Esophagus muscularis mucosa (tissue), 2 donors: Measurements from ENCODE around the gene RARG.

Experiments
- POLR2A ChIP-seq: fragments of 450-650 bp; IDR thresholded peaks from one replicate; pipeline ENCODE4 v1.6.1; 2017; ENCODE audit warnings: antibody characterized with exemption, moderate library complexity, mild to moderate bottlenecking, low read depth
- POLR2AphosphoS5 ChIP-seq, 2 donors: sonication (generic); formaldehyde crosslinking; IDR thresholded peaks; one replicate each; pipeline ENCODE4 v1.6.1; 2017; ENCODE audit warnings: antibody characterized with exemption in 2 of 2

DNA sequence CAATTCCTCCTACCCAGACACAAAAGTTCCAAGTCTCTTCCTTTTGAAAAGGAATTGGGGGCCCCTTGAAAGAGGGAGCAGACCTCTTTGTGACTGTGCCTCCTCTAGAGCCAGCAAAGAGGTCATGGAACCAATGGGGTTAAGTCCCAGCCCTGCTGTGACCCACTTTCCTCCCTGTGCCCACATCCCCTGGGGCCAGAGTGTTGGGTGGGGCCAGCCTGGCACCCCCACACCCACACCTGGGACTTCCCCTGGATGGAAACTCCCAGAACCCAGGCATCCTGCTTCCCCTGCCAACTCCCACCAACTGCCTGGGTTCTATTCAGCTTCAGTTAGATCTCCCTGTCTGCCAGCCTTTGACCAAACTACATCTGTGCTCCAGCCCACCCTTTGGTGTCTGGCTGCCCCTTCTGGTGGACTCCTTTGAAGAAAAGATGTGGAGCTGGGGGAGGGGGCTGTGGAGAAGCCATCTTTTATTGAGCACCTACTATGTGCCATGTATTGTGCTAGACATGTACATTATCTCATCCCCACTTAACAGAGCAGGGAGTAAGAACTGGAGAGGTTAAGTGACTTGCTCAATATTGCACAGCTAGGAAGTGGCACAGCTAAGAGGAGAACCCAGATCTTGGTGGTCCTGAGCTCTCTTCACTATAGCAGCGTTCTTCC, 4.6 kb upstream of the RARG start:
- TF ChIP-seq POLR2A (no peak), POLR2AphosphoS5 (IDR thresholded peaks at IDR 0.05) (no peak)
